PFSK-1 (cell line): ENCODE measurements around the gene DPP3.

Experiments used
- FOXP2 ChIP-seq: optimal IDR thresholded peaks from 2 replicates; pipeline ENCODE3; 2011; ENCODE audit warnings: borderline replicate concordance, control low read depth, inconsistent platforms; ENCODE audit not compliant: insufficient read depth; ENCODE audit errors: extremely low read length, extremely low read depth
- POLR2AphosphoS5 ChIP-seq: IDR thresholded peaks from 2 replicates; pipeline ENCODE4 v1.6.1; 2012; ENCODE audit warnings: low read depth, mild to moderate bottlenecking, control low read depth, low read length, moderate library complexity
- REST ChIP-seq, 2 experiments: IDR thresholded peaks; 2 replicates each; pipeline versions ENCODE4 v1.6.1 to v1.8.0; 2011 to 2012; ENCODE audit warnings: low read depth in 2 of 2, low read length in 2 of 2, control low read depth in 1 of 2, inconsistent platforms in 1 of 2, mild to moderate bottlenecking in 1 of 2, moderate library complexity in 1 of 2; ENCODE audit not compliant: insufficient read depth in 1 of 2
- SIN3A ChIP-seq: IDR thresholded peaks from 2 replicates; pipeline ENCODE4 v1.6.1; 2012; ENCODE audit warnings: mild to moderate bottlenecking, low read length, moderate library complexity, borderline replicate concordance; ENCODE audit not compliant: insufficient read depth
- TAF1 ChIP-seq: IDR thresholded peaks from 2 replicates; pipeline ENCODE4 v1.6.1; 2012; ENCODE audit warnings: low read length, control low read depth, borderline replicate concordance; ENCODE audit not compliant: insufficient read depth

DPP3 gene

GRCh38 chr11:66498506-66498905 is 18.3 kb downstream of the DPP3 start:
- TF ChIP-seq TAF1 (no peak), REST (IDR thresholded peaks at IDR 0.05; ENCODE audit: insufficient read depth in 1 of 2, low read depth in 2 of 2, low read length in 2 of 2) (no peak), SIN3A (no peak)

- no peak for TF ChIP-seq FOXP2
- TF ChIP-seq TAF1 = no peak
- TF ChIP-seq REST (IDR thresholded peaks at IDR 0.05; ENCODE audit: insufficient read depth in 1 of 2, low read depth in 2 of 2, low read length in 2 of 2) = no peak
- no peak for TF ChIP-seq SIN3A
- no peak for TF ChIP-seq POLR2AphosphoS5
Observed at GRCh38 chr11:66505276-66505816, 25.1 kb downstream of the DPP3 start.

- TF ChIP-seq REST (IDR thresholded peaks at IDR 0.05; ENCODE audit: insufficient read depth in 1 of 2, low read depth in 2 of 2, low read length in 2 of 2) (no peak), POLR2AphosphoS5 (no peak), SIN3A (no peak), TAF1 (no peak), FOXP2 (no peak)
Observed at GRCh38 chr11:66509131-66509561, 28.9 kb downstream of the DPP3 start.

- peak; percentile 98 for TF ChIP-seq TAF1
- peak; percentile 92 for TF ChIP-seq FOXP2
- TF ChIP-seq REST (IDR thresholded peaks at IDR 0.05; ENCODE audit: insufficient read depth in 1 of 2, low read depth in 2 of 2, low read length in 2 of 2) = peak in 1 of 2 experiments; percentile 72; a peak in 2 of 4 replicates
- peak; percentile 86 for TF ChIP-seq POLR2AphosphoS5
- peak; percentile 96; the same call in 1 of the 2 replicates for TF ChIP-seq SIN3A
Observed at GRCh38 chr11:66510271-66510989, 30.2 kb downstream of the DPP3 start, which contains the start of gene BBS1. BBS1 (plus strand) TSS chr11:66510635; CDS start chr11:66510660, 25 bp downstream.

GRCh38 chr11:66510990-66511339 is 30.7 kb downstream of the DPP3 start:
- TF ChIP-seq POLR2AphosphoS5 = no peak
- no peak for TF ChIP-seq FOXP2
- TF ChIP-seq REST (IDR thresholded peaks at IDR 0.05; ENCODE audit: insufficient read depth in 1 of 2, low read depth in 2 of 2, low read length in 2 of 2) = no peak
- TF ChIP-seq TAF1 = no peak
- no peak for TF ChIP-seq SIN3A
